Activated naive CD8-positive, alpha-beta T cell treated with anti-CD3 and anti-CD28 coated beads, Interleukin-2, amount 50 U/mL, for 16 hours (primary cell): ENCODE data around the gene GALK1.

Experiments used
- DNase-seq: peaks from one replicate; pipeline ENCODE4 v3.0.0-alpha.2; 2020; ENCODE audit warnings: low read depth, low spot score

Gene GALK1

GRCh38 chr17:75749545-75750389 lies 15.2 kb downstream of the GALK1 start:
- DNase-seq: peak; percentile 84

GRCh38 chr17:75748706-75749105 lies 16.3 kb downstream of the GALK1 start:
- no peak for DNase-seq

- DNase-seq: no peak
Observed at GRCh38 chr17:75743625-75744206, 21.3 kb downstream of the GALK1 start.

- DNase-seq: no peak
Observed at GRCh38 chr17:75742337-75742736, 22.7 kb downstream of the GALK1 start.

- no peak for DNase-seq
Observed at GRCh38 chr17:75740631-75741077, 24.3 kb downstream of the GALK1 start.

GRCh38 chr17:75740215-75740614 lies 24.8 kb downstream of the GALK1 start:
- DNase-seq: no peak

GRCh38 chr17:75739801-75740200 lies 25.2 kb downstream of the GALK1 start:
- no peak for DNase-seq

GRCh38 chr17:75739174-75739573 lies 25.8 kb downstream of the GALK1 start:
- DNase-seq: no peak

GRCh38 chr17:75738218-75738802 lies 26.7 kb downstream of the GALK1 start:
- no peak for DNase-seq

- DNase-seq: no peak
Observed at GRCh38 chr17:75737133-75737962, 27.6 kb downstream of the GALK1 start.

GRCh38 chr17:75736173-75736835 lies 28.7 kb downstream of the GALK1 start:
- no peak for DNase-seq

- no peak for DNase-seq
Observed at GRCh38 chr17:75734674-75735294, 30.2 kb downstream of the GALK1 start.

- no peak for DNase-seq
Observed at GRCh38 chr17:75733471-75733870, 31.5 kb downstream of the GALK1 start.

- no peak for DNase-seq
Observed at GRCh38 chr17:75731716-75732498, 33.1 kb downstream of the GALK1 start.

GRCh38 chr17:75731086-75731715 lies 33.8 kb downstream of the GALK1 start:
- DNase-seq: no peak

- no peak for DNase-seq
Observed at GRCh38 chr17:75730065-75730464, 34.9 kb downstream of the GALK1 start.

GRCh38 chr17:75729351-75729750 lies 35.6 kb downstream of the GALK1 start:
- DNase-seq: no peak

GRCh38 chr17:75727391-75727790 lies 37.6 kb downstream of the GALK1 start:
- DNase-seq: no peak

- no peak for DNase-seq
Observed at GRCh38 chr17:75725504-75725903, 39.5 kb downstream of the GALK1 start.
